HL-60/S4 (cell line): ENCODE measurements around the gene RRAS.
"Not testable (repeated sequence)": the region's sequence is repeated elsewhere in the genome, so short reads cannot be mapped to it uniquely, and the experiment has no call there.

Source experiments
- in situ Hi-C: fragments of 300-500 bp; cut with MboI; formaldehyde crosslinking; loops from 2 replicates; pipeline ENCODE4 v1.14.3; 2022; ENCODE audit warnings: low sequenced_read_pairs

RRAS gene

GRCh38 chr19:49633273-49633672, 6.7 kb downstream of the RRAS start:
- in situ Hi-C loops = not testable (repeated sequence)

DNA sequence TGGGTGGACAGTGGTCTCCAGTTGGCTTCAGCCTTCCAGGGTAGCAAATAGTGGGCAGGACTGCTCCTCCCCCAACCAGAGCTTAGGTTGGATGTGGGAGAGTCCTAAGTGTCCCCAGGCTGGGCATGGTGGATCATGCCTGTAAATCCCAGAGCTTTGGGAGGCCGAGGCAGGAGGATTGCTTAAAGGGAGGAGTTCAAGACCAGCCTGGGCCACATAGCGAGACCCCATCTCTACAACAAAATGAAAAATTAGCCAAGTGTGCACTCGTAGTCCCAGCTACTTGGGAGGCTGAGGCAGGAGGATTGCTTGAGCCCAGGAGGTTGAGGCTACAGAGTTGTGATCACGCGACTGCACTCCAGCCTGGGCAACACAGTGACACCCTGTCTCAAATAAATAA, 7.4 kb downstream of the RRAS start:
- in situ Hi-C loops = no loop called here

GRCh38 chr19:49631610-49632192, 8.2 kb downstream of the RRAS start:
- in situ Hi-C loops = no loop called here

DNA sequence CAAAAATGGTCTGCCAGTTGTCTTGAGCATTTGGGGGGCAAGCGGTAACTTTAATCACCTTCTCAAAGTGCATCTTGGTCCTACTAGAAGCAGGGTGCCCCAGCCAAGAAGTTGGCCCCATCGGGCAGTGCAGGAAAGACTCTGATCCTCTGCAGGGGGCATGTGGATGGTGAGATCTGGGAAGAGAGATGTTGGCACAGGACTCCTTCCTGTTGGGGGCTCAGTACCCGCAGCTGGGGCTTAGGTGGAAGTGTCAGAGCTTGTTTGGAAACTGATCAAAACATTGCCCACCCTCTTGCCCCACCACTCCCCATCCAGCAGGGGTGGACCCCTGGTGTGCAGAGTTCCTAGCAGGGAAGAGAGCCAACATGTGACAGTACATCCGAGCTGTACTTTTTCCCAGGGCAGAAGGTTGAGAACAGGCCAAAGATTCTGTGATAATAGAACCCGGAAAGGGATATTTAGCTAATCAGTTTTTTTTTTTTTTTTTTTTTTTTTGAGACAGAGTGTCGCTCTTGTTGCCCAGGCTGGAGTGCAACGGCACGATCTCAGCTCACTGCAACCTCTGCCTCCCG, 8.8 kb downstream of the RRAS start:
- in situ Hi-C loops = no loop called here

- in situ Hi-C loops = no loop called here
Observed at GRCh38 chr19:49629659-49630058, 10.3 kb downstream of the RRAS start.

DNA sequence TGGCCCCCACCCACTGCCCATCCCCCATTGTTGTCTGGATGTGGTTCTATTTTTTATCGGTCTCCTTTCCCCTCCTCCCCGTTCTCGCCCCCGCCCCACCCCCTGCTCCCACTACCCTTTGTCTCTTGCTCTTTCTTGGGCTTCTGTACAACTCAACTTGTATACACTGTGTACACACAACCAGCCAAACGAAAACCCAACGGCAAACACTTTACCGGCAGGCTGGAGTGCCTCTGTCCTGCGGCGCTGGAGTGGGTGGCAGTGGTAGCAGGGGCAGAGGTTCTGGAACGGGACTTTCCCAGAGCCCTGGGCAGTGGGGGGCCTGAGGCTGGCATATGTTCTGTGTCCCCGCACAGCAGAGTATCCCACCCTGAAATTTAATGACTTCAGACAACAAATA, 13.7 kb downstream of the RRAS start:
- in situ Hi-C loops = no loop called here

GRCh38 chr19:49624967-49625910, 14.7 kb downstream of the RRAS start:
- in situ Hi-C loops = no loop called here

GRCh38 chr19:49617860-49618259, 22.1 kb downstream of the RRAS start:
- in situ Hi-C loops = not testable (repeated sequence)

GRCh38 chr19:49616945-49617344, 23.0 kb downstream of the RRAS start:
- in situ Hi-C loops = no loop called here

DNA sequence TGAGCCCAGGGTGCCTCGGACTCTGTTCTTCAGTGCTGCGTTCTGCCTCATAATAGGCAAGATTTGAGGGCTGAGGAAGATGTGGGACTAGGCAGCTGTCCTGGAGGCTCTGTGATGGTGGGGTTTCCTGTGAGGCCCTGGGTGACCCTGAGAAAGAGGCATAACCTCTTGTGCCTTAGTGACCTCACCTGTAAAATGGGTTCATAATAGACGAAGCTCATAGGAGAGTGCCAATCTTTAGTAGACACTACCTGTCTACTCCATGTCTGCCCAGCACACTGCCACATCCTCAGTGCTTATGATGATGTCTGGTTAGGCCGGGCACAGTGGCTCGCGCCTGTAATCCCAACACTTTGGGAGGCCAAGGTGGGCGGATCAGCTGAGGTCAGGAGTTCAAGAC, 23.4 kb downstream of the RRAS start:
- in situ Hi-C loops = no loop called here

DNA sequence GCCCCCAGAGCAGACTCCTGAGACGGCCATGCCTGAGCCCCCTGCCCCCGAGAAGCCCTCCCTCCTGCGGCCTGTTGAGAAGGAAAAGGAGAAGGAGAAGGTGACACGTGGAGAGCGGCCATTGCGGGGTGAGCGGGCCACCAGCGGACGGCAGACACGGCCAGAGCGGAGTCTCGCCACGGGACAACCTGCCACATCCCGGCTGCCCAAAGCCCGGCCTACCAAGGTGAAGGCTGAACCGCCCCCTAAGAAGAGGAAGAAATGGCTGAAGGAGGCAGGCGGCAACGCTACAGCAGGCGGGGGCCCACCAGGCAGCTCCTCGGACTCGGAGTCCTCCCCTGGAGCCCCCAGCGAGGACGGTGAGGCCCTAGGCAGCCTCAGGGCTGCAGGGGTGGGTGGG, 24.1 kb downstream of the RRAS start:
- in situ Hi-C loops = no loop called here

DNA sequence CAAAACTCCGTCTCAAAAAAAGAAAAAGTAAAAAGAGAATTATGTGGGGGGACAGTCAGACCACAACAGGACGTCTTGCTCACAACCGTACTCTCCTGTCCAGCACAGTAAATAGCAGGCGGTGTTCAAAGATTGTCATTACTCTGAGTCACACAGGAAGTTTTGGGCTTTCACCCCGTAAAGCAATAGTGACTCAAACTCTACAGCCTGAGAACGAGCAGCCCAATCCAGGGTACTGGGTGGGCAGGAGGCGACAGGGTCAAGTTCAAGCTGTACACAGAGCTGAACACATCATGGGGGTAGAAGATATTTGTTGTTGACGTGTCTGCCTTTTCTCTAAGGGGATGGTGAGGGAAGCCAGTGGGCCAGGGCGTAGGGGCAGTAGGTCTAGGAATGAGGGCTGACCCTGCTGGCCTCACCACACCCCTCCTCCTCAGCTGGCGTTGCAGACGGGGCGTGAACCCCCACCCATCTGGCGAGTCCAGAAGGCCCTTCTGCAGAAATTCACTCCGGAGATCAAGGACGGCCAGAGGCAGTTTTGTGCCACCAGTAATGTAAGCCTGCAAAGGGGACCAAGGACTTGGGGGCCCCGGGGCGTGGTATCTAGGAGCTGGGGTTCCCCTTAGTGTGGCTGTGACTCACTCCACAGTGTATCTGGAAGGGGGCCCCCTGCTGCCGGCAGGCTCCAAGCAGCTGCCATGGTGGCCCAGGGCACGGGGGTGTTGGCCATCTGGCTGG, 25.7 kb downstream of the RRAS start:
- in situ Hi-C loops = no loop called here

DNA sequence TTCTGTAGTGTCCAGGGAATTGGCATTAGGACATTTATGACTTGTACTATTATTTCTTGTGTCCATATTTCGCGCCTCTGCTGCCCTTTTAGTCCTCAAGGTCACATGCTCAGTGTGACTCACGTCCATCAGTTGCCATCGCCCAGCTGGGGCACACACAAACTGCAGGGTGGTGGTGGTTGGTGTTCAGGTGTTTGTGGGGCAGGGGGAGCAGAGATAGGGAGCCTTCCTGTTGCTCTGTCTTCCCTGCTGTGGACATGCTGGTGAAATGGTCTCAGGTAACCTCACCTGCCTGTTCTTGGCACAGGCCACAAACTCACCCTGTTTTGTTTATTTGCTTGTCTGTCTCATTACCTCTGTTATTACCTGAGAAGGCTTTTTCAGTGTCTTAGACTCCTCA, 26.6 kb downstream of the RRAS start:
- in situ Hi-C loops = no loop called here

GRCh38 chr19:49609499-49610092, 30.3 kb downstream of the RRAS start:
- in situ Hi-C loops = no loop called here

DNA sequence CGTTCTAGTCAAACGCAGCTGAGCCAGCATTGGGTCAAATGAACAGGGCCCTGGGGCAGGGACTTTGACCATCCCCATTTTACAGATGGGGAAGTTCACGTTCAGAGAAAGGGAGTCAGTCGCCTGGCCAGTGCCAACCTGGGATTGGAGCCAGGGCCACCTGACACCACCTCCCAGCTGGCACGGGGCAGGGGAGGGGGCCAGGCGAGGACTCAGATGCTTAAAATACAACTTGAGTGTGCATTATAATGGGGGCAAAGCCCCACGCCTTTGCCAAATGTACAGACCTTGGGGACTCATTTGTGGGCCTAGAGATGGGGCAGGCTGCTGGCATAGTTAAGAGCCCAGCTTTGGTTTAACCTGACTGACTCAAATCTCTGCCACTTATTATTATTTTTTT, 34.3 kb downstream of the RRAS start:
- in situ Hi-C loops = no loop called here

- in situ Hi-C loops = no loop called here
Observed at GRCh38 chr19:49602806-49603205, 37.1 kb downstream of the RRAS start.

GRCh38 chr19:49601482-49602038, 38.4 kb downstream of the RRAS start:
- in situ Hi-C loops = no loop called here

DNA sequence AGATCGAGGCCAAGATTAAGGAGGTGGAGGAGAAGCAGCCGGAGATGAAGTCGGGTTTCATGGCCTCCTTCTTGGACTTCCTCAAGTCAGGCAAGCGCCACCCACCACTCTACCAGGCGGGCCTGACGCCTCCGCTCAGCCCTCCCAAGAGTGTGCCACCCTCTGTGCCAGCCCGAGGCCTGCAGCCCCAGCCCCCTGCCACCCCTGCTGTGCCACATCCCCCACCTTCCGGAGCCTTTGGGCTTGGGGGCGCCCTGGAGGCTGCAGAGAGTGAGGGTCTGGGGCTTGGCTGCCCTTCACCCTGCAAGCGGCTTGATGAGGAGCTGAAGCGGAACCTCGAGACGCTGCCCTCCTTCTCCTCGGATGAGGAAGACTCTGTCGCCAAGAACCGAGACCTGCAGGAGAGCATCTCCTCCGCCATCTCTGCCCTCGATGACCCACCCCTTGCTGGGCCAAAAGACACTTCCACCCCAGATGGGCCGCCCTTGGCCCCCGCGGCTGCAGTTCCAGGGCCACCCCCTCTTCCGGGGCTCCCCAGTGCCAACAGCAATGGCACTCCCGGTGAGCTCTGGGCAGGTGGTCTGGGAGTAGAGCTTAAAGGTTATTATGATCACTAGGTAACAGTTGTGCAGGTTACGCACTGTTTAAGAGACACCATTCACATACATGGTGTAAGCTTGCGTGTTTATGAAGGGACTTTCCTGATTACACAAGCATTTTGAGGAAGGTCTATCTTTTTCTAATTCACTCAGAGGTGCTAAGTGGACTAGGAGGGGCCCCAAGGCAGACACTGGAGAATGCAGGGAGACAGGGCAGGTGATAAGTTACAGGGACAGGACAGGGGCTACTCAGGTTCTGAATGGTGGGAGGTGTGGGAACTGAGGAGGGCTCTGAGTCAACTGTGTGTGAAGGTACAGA, 40.3 kb downstream of the RRAS start:
- in situ Hi-C loops = no loop called here

GRCh38 chr19:49597703-49597974, 42.3 kb downstream of the RRAS start:
- in situ Hi-C loops = no loop called here
